K562 (cell line): ENCODE measurements around the gene MARS1. TPM values are rescaled to one million over a fixed set of nuclear protein-coding genes. Genes with fewer than 3 reads are reported as not detected.

Experiments used
- CBX5 ChIP-seq: IDR thresholded peaks from 2 replicates; pipeline ENCODE4 v1.6.1; 2014; ENCODE audit warnings: low read depth, borderline replicate concordance
- CHD4 ChIP-seq: fragments of 200-600 bp; sonication (generic); IDR thresholded peaks from 3 replicates; pipeline ENCODE4 v1.6.1; 2012; ENCODE audit warnings: low read depth, mild to moderate bottlenecking, mixed read lengths, low read length, inconsistent platforms; ENCODE audit not compliant: insufficient read depth, insufficient replicate concordance, poor library complexity, severe bottlenecking
- ETV6 ChIP-seq, 3 experiments: fragments of 150-350 bp in 1 of 3; sonication (generic) in 1 of 3; formaldehyde crosslinking in 1 of 3; IDR thresholded peaks; 2 replicates each; pipeline versions ENCODE4 v1.6.1 to v1.8.0; 2014 to 2022; ENCODE audit warnings: borderline replicate concordance in 2 of 3, low read depth in 2 of 3, antibody characterized with exemption in 1 of 3, low read length in 1 of 3, mild to moderate bottlenecking in 1 of 3, missing genetic modification reagents in 1 of 3
- MNT ChIP-seq, 2 experiments: fragments of 450-650 bp; conservative IDR thresholded peaks; 2 replicates each; pipeline ENCODE4 v1.6.1; 2017; ENCODE audit warnings: mild to moderate bottlenecking in 2 of 2, moderate library complexity in 2 of 2
- MXD1 ChIP-seq: fragments of 250-450 bp; sonication (Bioruptor Pico); IDR thresholded peaks from 2 replicates; pipeline ENCODE4 v1.8.0; 2021; ENCODE audit warnings: borderline replicate concordance, mild to moderate bottlenecking, moderate library complexity; ENCODE audit not compliant: poor library complexity, severe bottlenecking
- PATZ1 ChIP-seq: fragments of 250-450 bp; sonication (Bioruptor Pico); IDR thresholded peaks from 2 replicates; pipeline ENCODE4 v1.5.0; 2020; ENCODE audit warnings: mild to moderate bottlenecking, borderline replicate concordance
- POLR2B ChIP-seq: fragments of 450-650 bp; IDR thresholded peaks from 2 replicates; pipeline ENCODE4 v1.6.1; 2018; ENCODE audit warnings: low read depth; ENCODE audit not compliant: partially characterized antibody
- RAD21 ChIP-seq, 2 experiments: fragments of 250-450 bp in 1 of 2; fragments of 450-650 bp in 1 of 2; sonication (Bioruptor Pico) in 1 of 2; formaldehyde crosslinking in 1 of 2; IDR thresholded peaks in 1 of 2; conservative IDR thresholded peaks in 1 of 2; 2 replicates each; pipeline versions ENCODE4 v1.4.0 to v1.8.0; 2020 to 2022; ENCODE audit warnings: mild to moderate bottlenecking in 2 of 2, moderate library complexity in 1 of 2
- ZBTB9 ChIP-seq: fragments of 450-650 bp; formaldehyde crosslinking; IDR thresholded peaks from 2 replicates; pipeline ENCODE4 v1.4.0; 2020; ENCODE audit warnings: mild to moderate bottlenecking, moderate library complexity
- ZC3H8 ChIP-seq: fragments of 450-650 bp; IDR thresholded peaks from 2 replicates; pipeline ENCODE4 v1.6.1; 2017
- ZNF407 ChIP-seq: fragments of 450-650 bp; IDR thresholded peaks from 2 replicates; pipeline ENCODE4 v1.6.1; 2016; ENCODE audit warnings: low read depth
- polyA plus RNA-seq, 8 experiments: library from polyadenylated mRNA; depleted of rRNA in 4 of 8; stranded (reverse) in 5 of 8; unstranded in 3 of 8; fragments of >200 nt; fragmentation: Nextera tagmentation in 2 of 8; fragmentation: Illumina TruSeq in 1 of 8; extraction: Ambion mirVana in 2 of 8; extraction: Trizol in 1 of 8; gene quantifications; 2 replicates each; pipeline versions ENCODE4 v1.2.1 to v1.2.3, GENCODE V29; 2011 to 2014; ENCODE audit warnings: inconsistent platforms in 1 of 8, missing spikeins in 1 of 8
- total RNA-seq, 7 experiments: library from RNA; depleted of rRNA in 6 of 7; stranded (reverse); fragments of >200 nt in 6 of 7; fragmentation: Illumina TruSeq in 2 of 7; extraction: Trizol in 2 of 7; gene quantifications; 2 replicates each; pipeline versions ENCODE4 v1.2.1 to v1.2.3, GENCODE V29; 2011 to 2021; ENCODE audit warnings: low replicate concordance in 1 of 7

Gene MARS1
- total and polyA plus RNA-seq, 9 of the 15 experiments (the other 6 are each of a cell fraction or from before 2014, with no cell fraction given): 117 to 382 (median 220) TPM

DNA sequence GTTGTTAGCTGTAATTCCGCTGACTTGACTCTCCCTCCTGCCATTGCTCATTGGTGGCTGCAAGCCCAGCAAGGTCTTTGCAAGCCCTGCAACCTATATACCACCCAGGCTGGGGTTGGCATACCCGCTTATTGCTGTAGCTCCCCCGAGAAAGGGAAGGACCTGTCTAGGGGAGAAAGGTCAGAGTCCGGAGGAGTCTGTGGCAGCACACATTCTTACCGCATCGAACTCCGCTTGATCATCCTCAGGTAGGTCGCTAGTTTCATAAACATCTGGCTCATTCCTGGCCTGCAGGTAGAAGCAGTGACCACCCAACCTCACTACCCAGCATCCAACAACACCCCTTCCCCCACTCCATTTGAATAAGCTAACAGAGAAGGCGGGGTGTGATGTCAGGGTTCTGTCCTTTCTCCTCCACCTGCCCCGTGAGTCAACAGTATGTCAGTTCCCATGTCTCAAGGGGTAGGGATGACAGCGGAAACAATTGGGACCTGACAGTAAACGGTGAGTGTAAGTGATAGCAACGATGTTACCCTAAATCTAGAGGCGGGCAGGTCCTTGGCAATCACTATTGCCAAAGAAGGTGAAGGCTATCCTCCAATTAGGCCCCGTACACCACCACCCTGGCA lies 58.1 kb downstream of the MARS1 start (continued):
- TF ChIP-seq MNT (conservative IDR thresholded peaks at IDR 0.05): 0 out of 4 replicates have a peak, but pooled peaks of 1 of the 2 experiments have one; percentile 36
- TF ChIP-seq RAD21 (CRISPR knock-in tag; conservative IDR thresholded peaks at IDR 0.05 in 1 of 2, IDR thresholded peaks at IDR 0.05 in 1 of 2): no peak
- TF ChIP-seq CBX5: no peak
- TF ChIP-seq ETV6 (IDR thresholded peaks at IDR 0.05; ENCODE audit: borderline replicate concordance in 1 of 2, low read depth in 2 of 2, low read length in 1 of 2): no peak
- no peak for TF ChIP-seq ETV6 (CRISPR knock-in tag; IDR thresholded peaks at IDR 0.05; ENCODE audit: borderline replicate concordance)
- TF ChIP-seq ZC3H8: no peak
- no peak for TF ChIP-seq CHD4
- peak; percentile 53 for TF ChIP-seq POLR2B
- TF ChIP-seq PATZ1 (CRISPR knock-in tag): no peak
- no peak for TF ChIP-seq MXD1 (CRISPR knock-in tag)
- no peak for TF ChIP-seq ZNF407
- no peak for TF ChIP-seq ZBTB9
